ENCODE results near the gene RUFY2.
"Not testable (repeated sequence)": the region's sequence is repeated elsewhere in the genome, so short reads cannot be mapped to it uniquely, and the experiment has no call there.

The RUFY2 gene

GRCh38 chr10:68406815-68407548, at the start of gene RUFY2:
RUFY2 (minus strand) TSS chr10:68407277; CDS start chr10:68407189, 88 bp downstream.
- DNase-seq (ENCODE audit: low read depth, low spot score): peak; percentile 16

DNA sequence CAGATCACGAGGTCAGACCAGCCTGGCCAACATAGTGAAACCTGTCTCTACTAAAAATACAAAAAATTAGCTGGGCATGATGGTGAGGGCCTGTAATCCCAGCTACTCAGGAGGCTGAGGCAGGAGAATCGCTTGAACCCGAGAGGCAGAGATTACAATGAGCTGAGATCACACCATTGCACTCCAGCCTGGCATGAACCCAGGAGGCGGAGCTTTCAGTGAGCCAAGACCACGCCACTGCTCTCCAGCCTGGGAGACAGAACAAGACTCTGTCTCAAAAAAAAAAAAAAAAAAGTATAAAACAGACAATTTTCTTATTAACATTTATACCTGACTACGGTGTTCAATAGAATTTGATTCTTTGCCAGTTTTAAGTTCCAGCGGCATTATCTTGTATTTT, 42.6 kb upstream of the RUFY2 start:
- not testable (repeated sequence) for DNase-seq (ENCODE audit: low read depth, low spot score)

GRCh38 chr10:68446179-68446578, 39.1 kb upstream of the RUFY2 start:
- no peak for DNase-seq (ENCODE audit: low read depth, low spot score)

GRCh38 chr10:68442971-68443370, 35.9 kb upstream of the RUFY2 start:
- no peak for DNase-seq (ENCODE audit: low read depth, low spot score)

DNA sequence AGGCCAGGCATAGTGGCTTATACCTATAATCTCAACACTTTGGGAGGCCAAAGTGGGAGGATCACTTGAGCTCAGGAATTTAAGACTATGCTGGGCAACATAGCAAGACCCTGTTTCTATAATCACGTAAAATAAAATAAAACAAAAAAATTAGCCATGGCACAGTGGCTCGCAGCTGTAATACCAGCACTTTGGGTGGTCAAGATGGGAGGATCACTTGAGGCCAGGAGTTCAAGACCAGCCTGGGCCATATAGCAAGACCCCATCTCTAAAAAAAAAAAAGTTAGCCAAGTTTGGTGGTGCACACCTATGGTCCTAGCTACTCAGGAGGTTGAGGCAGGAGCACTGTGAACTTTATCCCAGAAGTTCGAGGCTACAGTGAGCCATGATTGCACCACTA, 33.8 kb upstream of the RUFY2 start:
- DNase-seq (ENCODE audit: low read depth, low spot score): no peak

GRCh38 chr10:68435803-68436202, 28.7 kb upstream of the RUFY2 start:
- no peak for DNase-seq (ENCODE audit: low read depth, low spot score)

GRCh38 chr10:68434657-68435056, 27.6 kb upstream of the RUFY2 start:
- no peak for DNase-seq (ENCODE audit: low read depth, low spot score)

GRCh38 chr10:68428396-68429104, 21.5 kb upstream of the RUFY2 start:
- no peak for DNase-seq (ENCODE audit: low read depth, low spot score)

DNA sequence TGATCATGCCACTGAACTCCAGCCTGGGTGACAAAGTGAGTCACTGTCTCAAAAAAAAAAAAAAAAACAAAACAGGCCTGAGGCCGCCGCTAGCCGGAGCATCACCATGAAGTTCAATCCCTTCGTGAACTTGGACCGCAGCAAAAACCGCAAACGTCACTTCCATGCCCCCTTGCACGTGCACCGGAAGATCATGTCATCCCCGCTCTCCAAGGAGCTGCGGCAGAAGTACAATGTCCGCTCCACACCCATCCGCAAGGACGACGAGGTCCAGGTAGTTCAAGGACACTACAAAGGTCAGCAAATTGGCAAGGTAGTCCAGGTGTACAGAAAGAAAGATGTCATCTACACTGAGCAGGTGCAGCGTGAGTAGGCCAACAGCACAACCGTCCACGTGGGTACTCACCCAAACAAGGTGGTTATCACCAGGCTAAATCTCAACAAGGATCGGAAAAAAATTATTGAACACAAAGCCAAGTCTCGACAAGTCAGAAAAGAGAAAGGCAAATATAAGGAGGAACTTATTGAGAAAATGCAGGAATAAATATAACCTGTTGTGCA, 17.5 kb upstream of the RUFY2 start:
- no peak for DNase-seq (ENCODE audit: low read depth, low spot score)

DNA sequence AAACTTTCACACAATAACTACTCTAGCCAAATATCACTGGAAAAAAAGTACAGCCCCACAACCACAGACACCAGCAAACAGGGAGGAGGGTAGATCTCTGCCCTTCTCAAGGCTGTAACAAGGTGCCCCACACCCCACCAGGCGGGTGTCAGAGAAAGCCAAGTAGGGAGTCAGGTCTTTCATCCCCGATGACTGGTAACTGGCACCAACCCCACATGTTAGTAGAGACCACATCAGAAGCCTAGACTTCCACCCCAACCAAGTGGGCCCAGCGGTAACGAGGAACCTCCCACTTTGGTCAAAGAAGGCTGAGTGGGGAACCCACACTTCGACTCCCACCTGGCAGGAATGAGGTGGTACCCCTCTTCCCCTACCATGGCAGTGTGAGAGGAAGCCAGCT, 16.4 kb upstream of the RUFY2 start:
- no peak for DNase-seq (ENCODE audit: low read depth, low spot score)

- DNase-seq (ENCODE audit: low read depth, low spot score): no peak
These were observed 12.3 kb upstream of the RUFY2 start for GRCh38 chr10:68419376-68419775.

- no peak for DNase-seq (ENCODE audit: low read depth, low spot score)
These were observed 1.9 kb upstream of the RUFY2 start for GRCh38 chr10:68408898-68409518.

DNA sequence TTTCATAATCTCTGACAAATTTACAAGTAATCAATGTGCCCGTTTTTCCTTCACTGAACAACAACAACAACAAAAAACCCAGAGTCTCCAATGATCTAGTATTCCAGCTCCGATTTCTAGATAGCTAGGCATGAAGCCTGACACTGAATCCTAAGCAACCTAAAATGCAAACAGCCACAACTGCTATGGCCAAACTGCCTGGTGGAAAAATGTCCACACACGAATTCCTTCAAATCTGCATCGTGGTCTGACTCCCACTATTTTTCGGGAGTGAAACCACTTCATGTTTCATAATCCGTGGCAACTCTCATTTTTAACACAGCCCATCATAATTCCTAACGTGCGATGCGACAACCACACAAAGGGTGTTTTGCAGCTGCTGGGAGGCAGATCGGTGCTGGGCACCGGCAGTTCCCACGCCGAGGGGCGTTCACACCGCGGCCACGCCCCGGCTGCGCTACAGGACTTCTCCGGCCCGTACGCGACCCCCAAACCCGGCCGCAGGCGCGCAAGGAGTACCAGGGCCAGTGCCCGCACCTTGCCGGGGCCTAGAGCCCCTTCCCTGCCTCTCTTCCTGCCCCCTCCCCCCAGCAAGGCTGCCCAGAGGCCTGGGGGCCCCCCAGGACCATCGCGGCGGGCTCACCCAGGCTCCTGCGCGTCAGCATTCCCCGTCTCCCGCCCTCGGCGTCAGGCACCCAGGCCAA, 814 bp downstream of the RUFY2 start:
- DNase-seq (ENCODE audit: low read depth, low spot score): peak; percentile 40

DNA sequence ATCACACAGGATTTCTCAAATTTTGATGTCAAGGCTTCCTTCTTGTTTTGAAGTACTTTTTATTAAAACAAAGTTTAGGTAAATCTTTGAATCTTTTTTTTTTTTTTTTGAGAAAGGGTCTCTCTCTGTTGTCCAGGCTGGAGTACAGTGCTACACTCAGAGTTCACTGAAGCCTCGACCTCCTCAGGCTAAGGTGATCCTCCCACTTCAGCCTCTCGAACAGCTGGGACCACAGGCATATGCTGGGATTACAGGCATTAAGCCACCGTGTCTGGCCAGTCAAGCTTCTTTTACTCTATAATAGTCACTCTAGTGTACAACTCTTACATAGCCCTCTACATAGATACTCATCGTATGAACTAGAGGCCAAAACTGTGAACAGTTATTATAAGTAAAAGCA, 3.4 kb downstream of the RUFY2 start:
- DNase-seq (ENCODE audit: low read depth, low spot score): no peak

GRCh38 chr10:68402276-68402675, 4.8 kb downstream of the RUFY2 start:
- DNase-seq (ENCODE audit: low read depth, low spot score): no peak

- no peak for DNase-seq (ENCODE audit: low read depth, low spot score)
These were observed 10.1 kb downstream of the RUFY2 start for GRCh38 chr10:68397005-68397404.

GRCh38 chr10:68385740-68386139, 21.3 kb downstream of the RUFY2 start:
- no peak for DNase-seq (ENCODE audit: low read depth, low spot score)

- no peak for DNase-seq (ENCODE audit: low read depth, low spot score)
These were observed 35.5 kb downstream of the RUFY2 start for GRCh38 chr10:68371604-68372003.

- no peak for DNase-seq (ENCODE audit: low read depth, low spot score)
These were observed 40.0 kb downstream of the RUFY2 start for GRCh38 chr10:68367121-68367520.

GRCh38 chr10:68366600-68366999, 40.5 kb downstream of the RUFY2 start:
- DNase-seq (ENCODE audit: low read depth, low spot score): no peak

DNA sequence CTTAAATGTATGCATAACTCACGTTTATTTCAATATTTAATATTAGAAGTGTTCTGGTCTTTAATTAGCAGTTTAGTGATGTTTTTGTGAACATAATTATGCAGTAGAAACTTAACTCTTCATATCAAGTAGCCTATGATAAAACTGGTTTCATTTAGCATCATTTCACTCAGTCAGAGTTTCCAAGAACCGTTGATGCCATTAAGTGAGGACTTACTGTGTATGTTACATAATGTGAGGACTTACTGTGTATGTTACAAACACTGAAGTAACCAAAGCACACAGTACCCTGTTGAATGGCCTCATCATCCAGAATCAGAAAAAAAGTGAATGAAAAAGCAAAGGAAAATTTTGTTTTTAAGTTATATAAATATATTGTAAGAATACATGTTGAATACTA, 41.5 kb downstream of the RUFY2 start:
- no peak for DNase-seq (ENCODE audit: low read depth, low spot score)
